GM23338 (cell line): Measurements from ENCODE around the gene ACOX1. TPM values are rescaled to one million over a fixed set of nuclear protein-coding genes. Genes with fewer than 3 reads are reported as not detected.

Experiments
- ATAC-seq: fragments of 200-7000 bp; cut with Tn5 transposase; 3 replicates; pipeline ENCODE4 v1.9.1; 2020
- DNase-seq: peaks from one replicate; pipeline ENCODE4 v3.0.0-alpha.2; 2015; ENCODE audit warnings: low spot score
- H2AFZ ChIP-seq: fragments of 200-600 bp; sonication (generic); 2 replicates; pipeline ENCODE4 v1.8.0; 2016; ENCODE audit warnings: antibody characterized with exemption, mild to moderate bottlenecking, moderate library complexity
- H3F3A ChIP-seq: fragments of 200-600 bp; sonication (generic); replicated peaks from 2 replicates; pipeline ENCODE4 v1.8.0; 2017; ENCODE audit warnings: antibody characterized with exemption, mixed run types, low read depth
- H3K27ac ChIP-seq: fragments of 200-600 bp; sonication (generic); 2 replicates; pipeline ENCODE4 v1.6.1; 2016; ENCODE audit warnings: low read depth
- H3K27me3 ChIP-seq: fragments of 200-600 bp; sonication (generic); 2 replicates; pipeline ENCODE4 v1.8.0; 2016; ENCODE audit warnings: mild to moderate bottlenecking, mixed run types, moderate library complexity; ENCODE audit not compliant: insufficient read depth
- H3K36me3 ChIP-seq: fragments of 200-600 bp; sonication (generic); 2 replicates; pipeline ENCODE4 v1.8.0; 2016; ENCODE audit warnings: mild to moderate bottlenecking; ENCODE audit not compliant: insufficient read depth
- H3K4me1 ChIP-seq: fragments of 200-600 bp; sonication (generic); 2 replicates; pipeline ENCODE4 v1.8.0; 2016; ENCODE audit warnings: mild to moderate bottlenecking, moderate library complexity; ENCODE audit not compliant: insufficient read depth
- H3K4me2 ChIP-seq: fragments of 200-600 bp; sonication (generic); 2 replicates; pipeline ENCODE4 v1.7.1; 2017; ENCODE audit warnings: mixed run types
- H3K4me3 ChIP-seq: fragments of 200-600 bp; sonication (generic); 2 replicates; pipeline ENCODE4 v1.6.1; 2016; ENCODE audit warnings: mixed run types
- H3K79me2 ChIP-seq: fragments of 200-600 bp; sonication (generic); replicated peaks from 2 replicates; pipeline ENCODE4 v1.8.0; 2017; ENCODE audit warnings: mild to moderate bottlenecking; ENCODE audit not compliant: insufficient read depth
- H3K9me2 ChIP-seq: fragments of 200-600 bp; sonication (generic); 2 replicates; pipeline ENCODE4 v1.8.0; 2017; ENCODE audit not compliant: insufficient read depth
- H4K20me1 ChIP-seq: fragments of 200-600 bp; sonication (generic); replicated peaks from 2 replicates; pipeline ENCODE4 v1.8.0; 2017; ENCODE audit warnings: mild to moderate bottlenecking; ENCODE audit not compliant: insufficient read depth
- H3K27ac Mint-ChIP-seq: 2 replicates; pipeline ENCODE4 v1.8.0; 2020; ENCODE audit warnings: inconsistent platforms, mild to moderate bottlenecking, moderate library complexity, mixed read lengths
- H3K27me3 Mint-ChIP-seq: 3 replicates; pipeline ENCODE4 v1.8.0; 2022; ENCODE audit warnings: low read depth, mild to moderate bottlenecking, moderate library complexity, mixed read lengths, inconsistent platforms; ENCODE audit not compliant: insufficient read depth, poor library complexity
- H3K36me3 Mint-ChIP-seq: 3 replicates; pipeline ENCODE4 v1.8.0; 2021; ENCODE audit warnings: low read depth, mild to moderate bottlenecking, inconsistent platforms, moderate library complexity, mixed read lengths
- H3K4me1 Mint-ChIP-seq: 3 replicates; pipeline ENCODE4 v1.8.0; 2020; ENCODE audit warnings: mild to moderate bottlenecking, inconsistent platforms, mixed read lengths
- H3K4me3 Mint-ChIP-seq: 3 replicates; pipeline ENCODE4 v1.8.0; 2021; ENCODE audit warnings: moderate library complexity, mild to moderate bottlenecking, inconsistent platforms, mixed read lengths
- H3K9me3 Mint-ChIP-seq: 3 replicates; pipeline ENCODE4 v1.8.0; 2020; ENCODE audit warnings: moderate library complexity, mild to moderate bottlenecking, inconsistent platforms, mixed read lengths
- CREB1 ChIP-seq: fragments of 250-450 bp; sonication (Bioruptor Pico); IDR thresholded peaks from 2 replicates; pipeline ENCODE4 v1.5.0; 2020; ENCODE audit warnings: low read depth, mild to moderate bottlenecking, moderate library complexity
- ETS1 ChIP-seq: IDR thresholded peaks from 2 replicates; pipeline ENCODE4 v1.6.1; 2016; ENCODE audit warnings: antibody characterized with exemption
- JUNB ChIP-seq: IDR thresholded peaks from one replicate; pipeline ENCODE4 v1.6.1; 2016; ENCODE audit warnings: antibody characterized with exemption; ENCODE audit not compliant: unreplicated experiment
- ZNF114 ChIP-seq: fragments of 250-450 bp; sonication (Bioruptor Pico); IDR thresholded peaks from 2 replicates; pipeline ENCODE4 v1.5.0; 2020; ENCODE audit warnings: mild to moderate bottlenecking, moderate library complexity
- ZNF462 ChIP-seq: fragments of 250-450 bp; sonication (Bioruptor Pico); IDR thresholded peaks from 2 replicates; pipeline ENCODE4 v1.5.0; 2020; ENCODE audit warnings: mild to moderate bottlenecking, moderate library complexity
- polyA plus RNA-seq: library from polyadenylated mRNA; unstranded; fragments of >200 nt; fragmentation: Nextera tagmentation; extraction: Ambion mirVana; gene quantifications from 2 replicates; pipeline ENCODE4 v1.2.1, GENCODE V29; 2016
- total RNA-seq: library from RNA; depleted of rRNA; stranded (reverse); fragments of >200 nt; shearing (Covaris generic); gene quantifications from 2 replicates; pipeline ENCODE4 v1.2.3, GENCODE V29; 2014

The ACOX1 gene
- total and polyA plus RNA-seq, 2 experiments from 2014 or later: 12.8 to 32.9 TPM

GRCh38 chr17:76018340-76018680, 39.3 kb upstream of the ACOX1 start (continued):
- TF ChIP-seq ETS1: no peak

GRCh38 chr17:76017481-76018339, 38.7 kb upstream of the ACOX1 start:
- Histone ChIP-seq H3K79me2 (no peaks in the 10 kb centered on the region), H3F3A (0 out of 2 replicates have a peak, but pooled peaks cover 6% of the 10 kb centered on the region), H3K4me2 (no peak overlapping the region), H2AFZ (no peak overlapping the region), H3K27ac (no peak overlapping the region), H4K20me1 (no peaks in the 10 kb centered on the region), H3K4me3 (no peak overlapping the region), H3K4me1 (no peaks in the 10 kb centered on the region), H3K27me3 (no peaks in the 10 kb centered on the region), H3K36me3 (no peaks in the 10 kb centered on the region), H3K9me2 (no peaks in the 10 kb centered on the region)
- Mint-ChIP-seq H3K9me3 (no peaks in the 10 kb centered on the region), H3K36me3 (no peaks in the 10 kb centered on the region), H3K27ac (no peak overlapping the region), H3K27me3 (peaks cover 7% of the 10 kb centered on the region), H3K4me1 (peaks cover 3% of the 10 kb centered on the region; the same call in 2 of the 3 replicates), H3K4me3 (no peak overlapping the region)
- no peak for ATAC-seq
- TF ChIP-seq CREB1 (CRISPR knock-in tag) (no peak), ZNF462 (CRISPR knock-in tag) (no peak), ZNF114 (CRISPR knock-in tag) (no peak), JUNB (no peak)
- no peak for DNase-seq
